ENCODE results near the gene PSTPIP1.

The PSTPIP1 gene

DNA sequence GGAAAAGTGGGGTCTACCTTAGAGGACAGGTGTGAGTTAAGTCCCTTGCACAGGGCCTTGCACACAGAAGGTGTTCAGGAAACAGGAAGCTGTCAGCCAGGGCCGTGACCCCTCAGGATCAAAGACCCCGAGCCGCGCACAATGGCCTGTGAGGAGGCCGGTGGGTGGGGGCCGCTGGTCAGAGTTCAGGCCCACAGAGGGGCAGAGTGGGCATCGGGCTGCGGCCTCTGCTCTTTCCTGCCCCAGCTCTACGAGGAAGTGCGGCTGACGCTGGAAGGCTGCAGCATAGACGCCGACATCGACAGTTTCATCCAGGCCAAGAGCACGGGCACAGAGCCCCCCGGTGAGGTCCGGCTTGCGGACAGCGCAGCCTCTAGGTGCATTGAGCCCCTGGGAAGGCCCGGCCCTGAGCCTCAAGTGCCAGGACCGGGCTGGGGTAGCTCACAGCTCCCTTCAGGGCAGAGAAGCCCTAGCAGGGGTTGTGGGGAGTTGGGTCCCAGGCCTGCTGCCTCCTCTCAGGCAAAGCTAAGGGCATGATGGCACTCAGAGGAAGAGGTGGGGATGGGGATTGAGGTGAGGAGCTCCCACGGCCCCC, 37.2 kb downstream of the PSTPIP1 start:
- DNase-seq = no peak

DNA sequence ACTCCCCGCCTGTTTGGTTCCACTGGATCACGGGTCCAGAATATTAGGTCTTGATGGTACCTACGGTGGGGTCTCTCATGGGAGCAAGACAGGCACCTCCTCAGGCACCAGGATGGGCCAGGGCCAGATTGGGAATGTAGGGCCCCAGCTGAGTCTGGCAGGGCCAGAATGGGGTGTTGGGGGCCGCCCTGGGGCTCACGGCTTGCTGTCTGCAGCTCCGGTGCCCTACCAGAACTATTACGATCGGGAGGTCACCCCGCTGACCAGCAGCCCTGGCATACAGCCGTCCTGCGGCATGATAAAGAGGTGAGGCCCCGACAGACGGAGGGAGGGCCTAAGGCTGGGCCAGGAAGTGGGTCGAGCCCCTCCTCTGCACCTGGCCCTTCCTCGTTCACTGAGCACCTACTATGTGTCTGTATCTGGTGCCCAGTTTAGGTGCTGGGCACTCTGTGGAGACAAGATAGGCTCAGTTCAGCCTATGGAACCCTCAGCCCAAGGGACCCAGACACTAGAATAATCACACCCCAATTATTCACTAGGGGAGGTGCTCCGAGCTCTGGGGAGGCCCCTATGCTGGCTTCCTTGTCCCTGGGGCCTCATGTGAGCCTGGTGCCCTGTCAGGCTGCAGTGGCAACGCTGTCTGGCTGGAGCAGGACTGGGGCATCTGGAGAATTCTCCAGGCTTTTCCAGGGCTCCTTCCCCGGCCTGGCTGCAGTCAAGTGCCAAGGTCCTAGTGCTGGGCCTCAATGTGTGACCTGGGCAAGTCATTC, 37.9 kb downstream of the PSTPIP1 start:
- DNase-seq = no peak

DNA sequence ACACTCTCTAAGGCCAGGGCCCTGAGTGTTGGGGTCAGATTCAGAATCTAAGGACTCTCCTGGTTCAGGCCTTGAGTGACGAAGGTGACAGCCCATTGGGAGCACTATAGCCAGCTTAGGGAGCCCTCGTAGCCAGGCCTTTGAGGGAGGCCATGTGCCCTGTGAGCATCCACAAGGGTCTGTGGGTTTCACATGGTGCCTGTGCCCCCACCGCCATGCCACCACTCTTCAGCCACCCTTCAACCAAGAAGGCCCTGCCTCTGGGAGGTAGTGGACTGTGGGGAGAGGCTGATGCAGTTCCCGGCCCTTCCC, 38.4 kb downstream of the PSTPIP1 start:
- no peak for DNase-seq

DNA sequence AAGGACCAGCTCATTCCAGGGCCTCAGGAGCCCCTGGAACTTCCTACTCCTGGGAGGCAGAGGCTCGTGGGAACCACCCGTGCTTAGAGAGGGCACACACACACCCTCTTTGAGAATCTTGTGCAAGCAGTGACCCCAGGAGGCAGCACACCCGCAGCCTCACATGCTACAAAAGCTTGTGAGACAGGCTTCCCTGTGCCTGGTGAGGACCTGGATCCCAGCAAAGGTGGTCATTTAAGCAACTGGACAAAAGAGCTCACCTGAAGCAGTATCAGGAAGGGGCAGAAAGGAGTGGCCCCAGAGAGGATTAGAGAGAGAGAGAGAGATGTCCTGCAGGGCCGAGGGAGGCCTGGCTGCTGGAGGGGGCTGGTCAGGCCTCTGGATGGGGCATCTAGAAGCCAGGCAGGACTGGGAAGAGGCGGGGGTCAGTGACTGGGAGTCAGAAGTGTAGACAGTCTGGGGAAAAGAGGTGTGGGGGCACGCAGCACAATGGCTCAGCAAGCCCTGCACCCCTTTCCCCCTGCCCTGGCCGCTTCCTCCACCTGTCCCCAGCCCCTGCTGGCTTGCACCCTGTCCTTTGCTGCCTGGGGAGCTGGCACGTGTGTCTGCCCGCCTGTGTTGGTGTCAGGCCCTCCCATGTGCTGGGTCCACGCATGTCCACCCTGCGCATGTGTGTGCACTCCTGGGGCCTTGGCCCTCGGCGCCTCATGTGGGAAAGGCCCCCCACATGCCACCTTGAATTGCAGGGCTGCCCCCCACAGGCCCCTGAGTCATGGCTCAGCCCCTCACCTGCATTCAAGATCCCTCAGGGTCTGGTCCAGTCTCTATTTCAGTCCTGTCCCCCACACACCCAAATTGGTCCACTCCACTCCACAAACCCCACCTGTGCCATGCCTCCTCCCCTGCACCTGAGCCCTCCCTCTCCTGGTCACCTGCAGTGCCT, 39.1 kb downstream of the PSTPIP1 start:
- DNase-seq = no peak

DNA sequence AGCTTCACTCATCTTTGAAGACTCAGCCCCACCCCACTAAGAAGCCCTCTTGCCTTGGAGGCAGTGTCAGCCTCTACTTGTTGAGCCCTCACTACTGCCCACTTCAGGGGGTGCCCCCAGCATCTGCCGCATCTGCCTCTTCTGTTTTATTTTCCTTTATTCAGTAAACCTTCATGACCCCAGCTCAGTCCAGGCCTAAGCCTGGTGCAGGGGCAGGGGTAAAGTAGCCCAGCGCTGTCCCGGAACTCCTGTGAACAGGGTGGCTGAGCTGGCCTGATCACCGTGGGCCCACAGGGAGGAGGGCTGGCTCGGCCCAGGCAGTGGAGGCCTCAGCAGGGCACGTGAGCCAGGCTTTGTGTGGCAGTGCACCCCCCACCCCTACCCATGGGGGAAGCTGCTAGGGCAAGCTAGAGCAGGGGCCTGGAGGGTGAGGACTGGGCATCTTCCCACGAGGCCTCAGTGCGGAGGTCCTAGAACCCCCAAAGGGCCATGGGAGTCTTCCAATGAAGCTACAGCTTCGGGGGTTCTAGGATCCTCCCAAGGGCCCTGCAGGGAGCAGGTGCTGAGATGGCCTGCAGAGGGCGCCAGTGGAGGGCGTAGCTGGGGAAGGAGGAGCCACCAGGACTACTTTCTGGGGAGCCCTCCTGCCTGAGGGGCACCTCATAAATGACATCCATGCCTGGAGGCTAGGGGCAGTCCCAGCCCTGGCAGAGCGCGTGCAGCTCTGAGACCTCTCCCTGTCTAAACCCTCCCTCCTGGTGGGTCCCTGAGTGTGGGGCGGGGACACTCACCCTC, 40.0 kb downstream of the PSTPIP1 start:
- DNase-seq = no peak

DNA sequence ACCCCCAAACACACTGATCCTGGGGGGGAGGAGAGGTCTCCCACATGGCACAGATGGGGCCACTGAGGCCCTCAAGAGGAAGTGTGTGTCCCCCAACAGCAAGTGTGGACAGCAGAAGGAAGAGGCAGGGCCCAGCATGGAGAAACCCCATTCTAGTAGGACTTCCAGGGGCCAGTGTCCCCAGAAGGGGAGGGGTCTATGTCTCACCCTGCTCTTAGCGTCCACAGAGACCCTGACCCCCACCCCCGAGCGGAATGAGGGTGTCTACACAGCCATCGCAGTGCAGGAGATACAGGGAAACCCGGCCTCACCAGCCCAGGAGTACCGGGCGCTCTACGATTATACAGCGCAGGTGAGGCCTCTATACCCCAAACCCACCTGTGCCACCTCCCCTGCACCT, 40.7 kb downstream of the PSTPIP1 start:
- no peak for DNase-seq

DNA sequence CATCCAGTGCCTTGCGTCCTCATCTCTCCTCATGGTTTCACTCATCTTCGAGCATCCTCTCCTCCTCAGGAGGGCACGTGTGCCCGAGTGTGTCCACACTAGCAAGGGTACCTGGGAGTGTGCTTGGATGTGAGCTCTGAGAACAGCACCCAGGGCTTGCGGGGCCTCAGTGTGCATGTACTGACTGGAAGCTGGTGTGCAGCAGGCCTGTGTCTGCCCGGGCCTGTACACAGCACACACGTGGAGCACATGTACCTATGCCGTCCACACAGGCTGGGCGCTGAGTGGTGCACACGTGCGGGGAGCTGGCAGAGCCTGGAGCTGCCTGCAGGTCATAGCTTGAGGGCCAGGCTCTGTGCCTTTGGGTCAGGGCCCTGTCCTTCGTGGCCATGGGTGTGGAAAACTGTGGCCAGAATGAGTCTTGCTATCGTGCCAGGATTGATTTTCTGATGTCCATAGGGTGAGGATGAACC, 41.1 kb downstream of the PSTPIP1 start:
- DNase-seq = no peak

DNA sequence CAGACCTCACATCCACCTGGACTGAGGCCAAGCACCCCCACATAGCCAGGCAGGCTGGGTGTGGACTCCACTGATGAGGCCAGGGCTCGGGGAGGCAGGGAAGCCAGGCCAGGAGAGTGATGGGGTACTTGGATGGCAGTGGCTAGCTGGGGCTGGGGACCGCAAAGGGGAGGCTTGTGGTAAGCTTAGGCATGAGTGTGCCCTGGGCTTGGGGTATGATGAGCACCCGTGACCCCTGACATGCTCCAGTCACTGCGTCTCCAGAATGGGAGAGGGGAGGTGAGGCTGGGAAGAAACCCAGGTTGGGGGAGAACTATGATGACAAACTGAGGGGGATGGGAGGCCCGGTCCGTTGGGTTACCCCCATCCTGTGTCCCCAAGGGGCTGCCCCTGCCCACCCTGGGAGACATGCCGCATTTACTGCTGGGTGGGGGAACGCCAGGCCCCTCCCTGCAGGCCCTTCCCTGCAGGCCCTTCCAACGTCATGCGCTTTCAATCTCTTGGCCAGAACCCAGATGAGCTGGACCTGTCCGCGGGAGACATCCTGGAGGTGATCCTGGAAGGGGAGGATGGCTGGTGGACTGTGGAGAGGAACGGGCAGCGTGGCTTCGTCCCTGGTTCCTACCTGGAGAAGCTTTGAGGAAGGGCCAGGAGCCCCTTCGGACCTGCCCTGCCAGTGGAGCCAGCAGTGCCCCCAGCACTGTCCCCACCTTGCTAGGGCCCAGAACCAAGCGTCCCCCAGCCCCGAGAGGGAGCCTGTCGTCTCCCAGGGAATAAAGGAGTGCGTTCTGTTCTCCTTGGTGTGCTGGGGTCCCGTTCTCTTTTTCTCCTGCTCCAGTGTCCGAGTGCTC, 41.8 kb downstream of the PSTPIP1 start:
- DNase-seq = no peak

DNA sequence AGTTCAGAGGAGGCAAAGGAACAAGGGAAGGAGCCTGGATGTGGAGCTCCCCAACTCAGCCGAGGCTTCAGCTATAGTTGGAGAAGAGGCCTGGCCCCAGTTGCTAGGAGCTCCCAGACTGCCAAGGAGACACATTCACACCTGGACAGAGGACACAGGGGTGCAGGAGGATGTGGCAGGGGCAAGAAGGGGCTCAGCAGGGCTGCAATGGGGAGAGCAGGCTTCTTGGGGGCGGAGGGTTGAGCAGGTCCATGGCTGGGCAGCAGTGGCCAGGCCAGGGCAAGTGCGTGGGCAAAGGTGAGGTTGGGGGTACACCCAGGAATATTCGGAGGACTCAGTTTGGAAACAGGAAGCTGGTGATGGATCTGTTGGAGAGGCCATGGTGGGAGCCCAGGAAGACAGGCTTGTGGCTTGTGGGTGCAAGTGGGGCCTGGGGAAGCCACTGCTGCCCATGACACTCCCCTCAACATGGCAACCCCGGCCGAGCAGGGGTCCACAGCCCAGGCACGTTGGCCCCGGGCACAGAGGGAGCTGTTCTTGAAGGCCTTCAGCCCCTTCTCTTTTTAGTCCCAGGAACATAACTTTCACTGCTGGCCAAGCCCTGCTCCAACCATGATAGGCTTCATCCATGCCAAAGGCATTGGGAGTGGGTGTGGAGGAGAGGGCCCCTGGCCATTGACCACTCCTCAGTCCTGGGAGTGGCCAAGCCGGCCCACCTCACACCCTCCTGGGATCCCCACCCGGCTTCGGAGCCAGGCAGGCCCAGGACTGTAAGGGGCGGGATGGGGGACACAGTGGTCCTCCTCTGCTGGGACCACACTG, 42.7 kb downstream of the PSTPIP1 start:
- DNase-seq = no peak

DNA sequence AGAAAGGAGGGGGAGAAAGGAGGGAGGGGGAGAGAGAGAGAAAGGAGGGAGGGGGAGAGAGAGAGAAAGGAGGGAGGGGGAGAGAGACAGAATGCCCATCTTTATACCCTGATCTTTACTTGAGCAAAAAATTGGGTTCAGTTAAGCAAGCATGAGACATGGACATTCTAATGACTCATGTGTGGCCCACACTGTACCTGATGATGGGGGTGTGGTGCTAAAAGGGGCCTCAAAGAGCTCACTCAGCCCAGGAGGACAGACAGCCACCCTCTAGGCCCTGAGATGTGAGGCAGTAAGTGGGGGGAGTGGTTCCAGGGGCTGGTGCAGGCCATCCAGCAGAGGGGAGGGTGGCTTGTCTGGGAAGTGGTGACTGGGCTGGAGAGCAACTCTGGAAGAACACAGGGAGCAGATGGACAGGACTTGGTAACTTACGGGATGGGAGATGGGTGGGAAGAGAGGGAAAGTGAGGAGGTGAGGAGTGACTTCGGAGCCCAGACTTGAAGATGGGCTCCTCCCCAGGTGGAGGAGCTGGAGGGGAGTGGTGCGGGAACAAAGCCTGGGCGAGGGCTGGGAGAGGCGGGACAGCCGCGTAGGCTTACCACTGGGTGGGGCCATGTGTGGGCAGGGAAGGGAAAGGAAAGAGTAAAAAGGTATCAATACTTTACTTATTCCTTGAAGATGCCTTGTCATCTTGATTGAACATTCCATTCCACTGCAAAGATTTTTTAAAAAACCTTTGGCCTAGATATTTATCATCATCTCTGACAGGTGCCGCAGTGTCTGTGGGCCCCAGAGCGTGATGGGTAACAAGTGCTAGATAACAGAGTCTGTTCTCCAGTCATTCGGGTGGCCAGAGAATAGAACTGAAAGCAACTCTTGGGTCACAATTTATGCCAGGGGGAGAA, 43.6 kb downstream of the PSTPIP1 start:
- no peak for DNase-seq

DNA sequence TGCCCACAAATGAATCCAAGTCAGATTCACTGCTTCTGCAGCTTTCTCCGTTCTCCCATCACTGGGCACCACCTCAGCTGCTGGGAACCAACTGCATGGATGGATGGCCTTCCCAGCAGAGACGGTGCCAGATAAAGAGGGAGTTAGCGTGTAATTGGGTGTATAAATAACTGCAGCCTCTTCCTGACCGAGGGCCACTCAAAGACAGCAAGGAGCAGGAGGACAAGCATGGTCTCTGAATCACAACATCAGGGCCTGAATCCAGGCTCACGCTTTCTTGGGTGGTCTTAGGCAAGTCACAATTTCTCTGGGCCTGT, 44.2 kb downstream of the PSTPIP1 start:
- no peak for DNase-seq

DNA sequence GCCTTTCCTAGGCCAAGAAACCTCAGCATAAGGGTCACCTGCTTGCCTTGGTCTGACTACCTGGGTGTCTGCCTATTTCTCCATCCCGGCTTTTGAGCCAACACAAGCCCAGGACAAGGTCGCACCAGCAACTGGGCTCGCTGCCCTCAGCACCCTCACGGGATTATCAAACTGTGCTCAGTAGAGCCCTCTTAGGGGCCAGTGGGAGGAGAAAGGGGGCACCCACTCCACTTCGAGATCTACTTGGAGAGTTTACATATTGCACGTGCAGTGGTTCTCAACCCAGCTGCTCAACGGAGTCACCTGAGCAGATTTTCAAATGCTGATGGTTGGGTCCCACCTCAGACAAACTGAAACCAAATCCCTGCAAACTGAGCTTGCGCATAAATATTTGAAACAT, 44.9 kb downstream of the PSTPIP1 start:
- DNase-seq = no peak

DNA sequence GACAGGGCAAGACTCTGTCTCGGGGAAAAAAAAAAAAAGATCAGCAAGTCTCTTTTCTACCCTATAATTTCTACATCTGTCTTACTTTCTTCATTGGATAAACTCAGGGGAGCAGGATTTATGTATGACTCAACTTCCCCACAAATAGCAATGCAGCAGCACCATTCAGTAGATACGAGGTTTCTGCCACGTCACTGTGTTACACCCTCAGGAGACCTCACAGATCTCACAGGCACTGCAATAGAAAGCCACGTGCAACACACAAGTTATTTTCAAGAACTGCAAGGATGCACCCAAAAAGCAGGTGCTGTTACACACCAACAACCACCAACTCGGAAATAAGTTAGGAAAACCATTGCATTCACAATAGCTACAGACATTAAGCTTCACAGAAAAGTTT, 45.7 kb downstream of the PSTPIP1 start:
- no peak for DNase-seq

DNA sequence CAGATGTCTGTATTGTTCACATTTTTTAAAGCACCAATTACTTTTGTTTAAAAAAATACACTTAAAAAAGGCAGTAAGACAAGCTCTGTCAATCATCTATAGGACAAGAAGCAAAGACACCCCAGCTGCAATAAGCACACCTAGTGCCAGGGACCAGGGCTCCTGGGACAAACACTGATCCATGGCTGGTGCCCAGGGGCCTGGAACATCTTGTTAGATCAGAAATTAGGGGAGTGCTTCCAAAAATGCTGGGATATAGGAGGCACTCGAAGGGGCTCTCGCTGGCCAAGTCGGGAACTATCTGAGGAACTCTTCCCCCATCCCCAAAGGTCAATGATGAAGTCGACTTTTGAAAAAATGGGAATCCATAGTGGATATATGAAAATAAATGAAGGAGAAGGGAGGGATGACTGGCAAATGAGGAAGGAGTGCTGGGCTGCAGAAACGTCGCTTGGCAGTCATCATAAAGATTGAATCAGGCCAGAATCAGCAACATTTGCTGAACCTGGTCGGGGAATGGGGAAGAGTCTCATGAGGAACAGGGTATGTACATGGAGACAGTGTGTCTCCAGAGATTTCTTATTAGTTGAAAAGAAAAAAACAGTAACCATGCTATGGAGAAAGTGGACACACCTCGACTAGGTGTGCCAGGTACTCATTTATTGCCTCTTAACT, 47.5 kb downstream of the PSTPIP1 start:
- no peak for DNase-seq

DNA sequence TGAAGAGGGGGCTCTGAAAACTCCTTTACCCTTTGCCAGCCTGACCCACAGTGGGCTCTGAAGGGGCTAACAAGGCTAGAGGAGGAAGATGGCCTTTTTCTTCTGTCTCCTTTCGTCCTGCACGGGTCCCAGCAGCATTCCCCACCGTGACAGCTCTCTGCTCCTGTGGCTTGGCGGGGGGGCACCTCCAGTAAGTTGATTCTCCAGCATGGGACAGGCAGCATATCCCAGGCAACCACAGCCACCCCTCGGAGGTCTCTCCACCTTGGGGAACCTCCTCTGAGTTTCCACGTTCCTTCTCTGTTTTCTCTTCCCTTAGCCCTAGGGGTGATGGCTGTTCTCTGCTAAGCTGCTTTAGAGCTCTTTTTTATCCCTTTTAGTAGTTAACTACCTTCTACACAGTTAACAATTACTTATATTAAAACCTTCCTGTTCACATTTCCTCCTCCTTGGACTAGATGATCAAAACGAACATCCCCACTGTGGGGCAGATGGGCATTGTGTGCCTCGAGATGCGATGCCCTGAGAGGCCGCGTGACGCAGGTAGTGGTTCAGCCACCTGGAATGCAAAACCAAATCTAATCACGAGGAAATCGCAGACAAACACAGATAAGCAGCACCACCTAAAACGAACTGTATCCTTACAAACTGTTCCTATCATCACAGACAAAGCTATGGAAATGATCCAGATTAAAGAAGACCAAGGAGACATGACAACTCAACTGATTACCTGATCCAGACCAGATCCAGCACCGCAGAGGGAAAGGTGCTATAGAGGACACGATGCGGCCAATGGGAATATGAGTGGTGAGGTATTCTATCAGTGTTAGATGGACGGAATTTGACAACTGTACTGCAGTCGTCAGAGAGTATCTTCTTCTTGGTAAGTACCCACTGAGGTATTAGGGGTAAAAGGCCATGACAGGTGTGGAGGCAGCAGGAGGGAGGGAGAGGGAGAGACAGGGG, 48.3 kb downstream of the PSTPIP1 start:
- no peak for DNase-seq

DNA sequence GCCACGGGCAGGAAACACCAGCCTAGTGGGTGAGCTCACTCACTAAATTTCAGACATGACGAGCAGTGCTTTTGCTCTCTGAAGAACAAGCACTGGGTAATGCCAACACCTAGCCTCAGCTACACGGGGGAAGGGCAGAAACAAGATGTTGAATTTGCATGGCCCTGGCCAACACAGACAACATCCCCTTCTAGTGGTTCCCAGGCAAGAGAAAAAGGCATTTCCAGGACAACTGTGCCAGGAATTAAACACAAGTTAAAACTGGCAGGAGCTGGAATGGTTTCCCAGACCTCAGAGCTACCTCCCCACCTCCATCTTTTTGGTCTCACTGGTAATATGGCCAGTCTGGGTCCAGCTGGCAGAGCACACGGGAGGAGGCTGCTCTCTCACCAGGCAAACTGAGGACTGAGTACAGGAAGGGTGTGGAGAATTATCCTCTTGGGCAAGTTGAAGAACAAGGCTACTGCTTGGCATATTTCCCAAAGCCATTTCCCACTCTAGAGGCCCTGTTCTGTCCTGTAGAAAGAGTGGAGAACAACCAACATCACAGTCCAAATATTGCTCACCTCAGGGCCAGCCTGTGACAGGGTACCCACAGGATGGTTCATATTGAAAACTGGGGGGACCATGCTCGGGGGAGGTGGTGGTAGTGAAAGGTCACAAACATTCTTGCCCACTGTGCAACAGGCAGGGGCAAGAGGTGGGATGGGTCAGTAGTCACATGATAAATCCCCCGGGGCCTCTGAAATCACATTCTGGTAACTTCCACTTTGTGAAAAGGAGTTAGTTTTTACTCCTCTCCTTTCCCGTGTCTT, 49.5 kb downstream of the PSTPIP1 start:
- DNase-seq = no peak

DNA sequence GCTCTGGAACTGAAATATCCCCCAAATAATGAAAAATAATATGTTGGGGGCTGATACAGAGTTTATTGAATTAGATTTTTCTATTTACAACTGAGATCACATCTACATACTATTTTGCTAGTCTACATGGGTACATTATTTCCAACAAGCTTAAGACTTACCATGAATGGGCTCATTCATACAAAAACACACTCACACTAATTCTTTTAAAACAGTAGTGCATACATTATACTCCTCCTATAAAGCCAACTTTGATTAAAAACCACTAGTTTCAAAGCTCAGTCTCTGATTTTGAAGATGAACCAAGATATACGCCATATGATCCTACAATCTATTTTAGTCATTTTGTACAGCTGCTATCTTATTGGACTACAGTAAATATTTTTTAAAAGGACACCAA, 51.1 kb downstream of the PSTPIP1 start:
- no peak for DNase-seq
